Measurements from ENCODE around the gene TMPRSS11D. TPM values are rescaled to one million over a fixed set of nuclear protein-coding genes. Genes with fewer than 3 reads are reported as not detected.

TMPRSS11D gene
- total RNA-seq (ENCODE audit: low replicate concordance): not detected in 2 replicates
- long read RNA-seq: 0 reads

- Mint-ChIP-seq H3K27me3 (no peaks in the 10 kb centered on the region), H3K4me3 (no peak within 1 kb of the TSS), H3K9me3 (no peaks in the 10 kb centered on the region), H3K36me3 (no peaks in the 10 kb centered on the region), H3K4me1 (ENCODE audit: unreplicated experiment) (no peaks in the 10 kb centered on the region), H3K27ac (no peak within 1 kb of the TSS)
- no peak for TF ChIP-seq CTCF (conservative IDR thresholded peaks at IDR 0.05)
- no peak for DNase-seq (ENCODE audit: extremely low spot score, unreplicated experiment)
These were observed at the start of gene TMPRSS11D for GRCh38 chr4:67883902-67884301. TSS of gene TMPRSS11D (minus strand) at chr4:67884002. CDS start at chr4:67883933, 69 bp downstream.

GRCh38 chr4:67933038-67933437 lies 49.2 kb upstream of the TMPRSS11D start:
- Mint-ChIP-seq H3K27me3 (no peaks in the 10 kb centered on the region), H3K9me3 (peaks cover under 1% of the 10 kb centered on the region), H3K4me3 (no peak overlapping the region), H3K4me1 (ENCODE audit: unreplicated experiment) (peaks cover 17% of the 10 kb centered on the region), H3K27ac (no peak overlapping the region), H3K36me3 (no peaks in the 10 kb centered on the region)
- no peak for TF ChIP-seq CTCF (conservative IDR thresholded peaks at IDR 0.05)
- no peak for DNase-seq (ENCODE audit: extremely low spot score, unreplicated experiment)

- H3K36me3 Mint-ChIP-seq: no peaks in the 10 kb centered on the region
- no peak overlapping the region for H3K4me3 Mint-ChIP-seq
- H3K27ac Mint-ChIP-seq: no peak overlapping the region
- peaks cover 17% of the 10 kb centered on the region for H3K4me1 Mint-ChIP-seq (ENCODE audit: unreplicated experiment)
- no peaks in the 10 kb centered on the region for H3K9me3 Mint-ChIP-seq
- TF ChIP-seq CTCF (conservative IDR thresholded peaks at IDR 0.05): no peak
- H3K27me3 Mint-ChIP-seq: no peaks in the 10 kb centered on the region
- DNase-seq (ENCODE audit: extremely low spot score, unreplicated experiment): no peak
These were observed 47.5 kb upstream of the TMPRSS11D start for GRCh38 chr4:67931256-67931655.

GRCh38 chr4:67929426-67929825 lies 45.6 kb upstream of the TMPRSS11D start:
- Mint-ChIP-seq H3K27me3 (no peaks in the 10 kb centered on the region), H3K4me3 (no peak overlapping the region), H3K27ac (no peak overlapping the region), H3K4me1 (ENCODE audit: unreplicated experiment) (peaks cover 10% of the 10 kb centered on the region), H3K9me3 (no peaks in the 10 kb centered on the region), H3K36me3 (no peaks in the 10 kb centered on the region)
- TF ChIP-seq CTCF (conservative IDR thresholded peaks at IDR 0.05): no peak
- DNase-seq (ENCODE audit: extremely low spot score, unreplicated experiment): no peak

- H3K36me3 Mint-ChIP-seq: no peaks in the 10 kb centered on the region
- no peak overlapping the region for H3K4me3 Mint-ChIP-seq
- H3K27ac Mint-ChIP-seq: no peak overlapping the region
- peaks cover 4% of the 10 kb centered on the region for H3K4me1 Mint-ChIP-seq (ENCODE audit: unreplicated experiment)
- no peak for TF ChIP-seq CTCF (conservative IDR thresholded peaks at IDR 0.05)
- H3K27me3 Mint-ChIP-seq: no peaks in the 10 kb centered on the region
- no peak for DNase-seq (ENCODE audit: extremely low spot score, unreplicated experiment)
- H3K9me3 Mint-ChIP-seq: no peaks in the 10 kb centered on the region
These were observed 44.7 kb upstream of the TMPRSS11D start for GRCh38 chr4:67928546-67928945.

- Mint-ChIP-seq H3K9me3 (no peaks in the 10 kb centered on the region), H3K36me3 (no peaks in the 10 kb centered on the region), H3K4me3 (no peak overlapping the region), H3K4me1 (ENCODE audit: unreplicated experiment) (peaks cover 5% of the 10 kb centered on the region), H3K27ac (no peak overlapping the region), H3K27me3 (no peaks in the 10 kb centered on the region)
- TF ChIP-seq CTCF (conservative IDR thresholded peaks at IDR 0.05): no peak
- no peak for DNase-seq (ENCODE audit: extremely low spot score, unreplicated experiment)
These were observed 43.4 kb upstream of the TMPRSS11D start for GRCh38 chr4:67927251-67927650.

Data from type B pancreatic cell (in vitro differentiated cells).